A549 (cell line): Measurements from ENCODE around the gene CHRNA1. TPM values are rescaled to one million over a fixed set of nuclear protein-coding genes. Genes with fewer than 3 reads are reported as not detected.

Source experiments
- ATAC-seq, 2 experiments: fragments of 200-7000 bp in 1 of 2; fragments of >200 bp in 1 of 2; cut with Nextera tagmentation in 1 of 2; cut with Tn5 transposase in 1 of 2; 3 replicates each; pipeline versions ENCODE4 v1.8.0 to v1.9.1; 2018 to 2020; ENCODE audit warnings: mild to moderate bottlenecking in 1 of 2, moderate library complexity in 1 of 2
- CTCF ChIA-PET: fragments of 300-600 bp; sonication (Branson Sonifier 250); formaldehyde crosslinking; extraction: SDS; loops from one replicate; lab custom pipeline; 2021; ENCODE audit warnings: antibody characterized with exemption, inconsistent platforms; lab: Yijun Ruan, JAX
- POLR2A ChIA-PET: fragments of 350-600 bp; formaldehyde crosslinking; extraction: SDS; loops from one replicate; lab custom pipeline; 2021; ENCODE audit warnings: antibody characterized with exemption, inconsistent platforms; lab: Yijun Ruan, JAX
- DNase-seq, 2 experiments: peaks; one replicate each; pipeline versions ENCODE4 v3.0.0 to v3.0.0-alpha.2; 2011 to 2016; ENCODE audit warnings: low read depth in 1 of 2, low spot score in 1 of 2
- FAIRE-seq: peaks from 2 replicates; lab custom pipeline; 2011; peaks lifted over from hg19 to GRCh38; lab: Jason Lieb, UNC
- H3K27ac ChIP-seq, 2 experiments: fragments of >200 bp; sonication (Bioruptor Twin); formaldehyde crosslinking; 3 replicates each; pipeline ENCODE4 v1.5.1; 2016 to 2017
- H3K4me1 ChIP-seq: fragments of >200 bp; sonication (Bioruptor Twin); formaldehyde crosslinking; 3 replicates; pipeline ENCODE4 v1.6.1; 2016
- H3K4me2 ChIP-seq: fragments of >200 bp; sonication (Bioruptor Twin); formaldehyde crosslinking; 3 replicates; pipeline ENCODE4 v1.6.1; 2016
- H3K4me3 ChIP-seq: fragments of >200 bp; sonication (Bioruptor Twin); formaldehyde crosslinking; 3 replicates; pipeline ENCODE4 v1.5.1; 2016
- H3K9me3 ChIP-seq: fragments of >200 bp; sonication (Bioruptor Twin); formaldehyde crosslinking; 3 replicates; pipeline ENCODE4 v1.6.1; 2016
- ATOH8 ChIP-seq: fragments of 250-450 bp; sonication (Bioruptor Pico); IDR thresholded peaks from 2 replicates; pipeline ENCODE4 v1.5.0; 2020; ENCODE audit warnings: low read depth, mild to moderate bottlenecking, moderate library complexity
- BHLHE40 ChIP-seq: IDR thresholded peaks from 2 replicates; pipeline ENCODE4 v1.6.1; 2012; ENCODE audit warnings: low read depth, low read length, inconsistent platforms
- EHF ChIP-seq: fragments of 250-450 bp; sonication (Bioruptor Pico); IDR thresholded peaks from 2 replicates; pipeline ENCODE4 v1.5.0; 2020; ENCODE audit warnings: mild to moderate bottlenecking
- EP300 ChIP-seq, 2 experiments: fragments of >200 bp; sonication (Bioruptor Twin); formaldehyde crosslinking; IDR thresholded peaks; 2 replicates in 1 of 2; 3 replicates in 1 of 2; pipeline ENCODE4 v1.6.1; 2016 to 2017
- ESRRA ChIP-seq: fragments of 150-350 bp; IDR thresholded peaks from 2 replicates; pipeline ENCODE4 v1.6.1; 2014; ENCODE audit warnings: mild to moderate bottlenecking, low read length, borderline replicate concordance
- FOSB ChIP-seq: fragments of 250-450 bp; sonication (Bioruptor Pico); IDR thresholded peaks from 2 replicates; pipeline ENCODE4 v1.5.0; 2020; ENCODE audit warnings: mild to moderate bottlenecking, moderate library complexity
- FOSL2 ChIP-seq, 2 experiments: fragments of 450-650 bp in 1 of 2; fragments of >200 bp in 1 of 2; sonication (Bioruptor Twin) in 1 of 2; formaldehyde crosslinking; IDR thresholded peaks; 2 replicates each; pipeline versions ENCODE4 v1.5.0 to v1.6.1; 2016 to 2020; ENCODE audit warnings: mild to moderate bottlenecking in 1 of 2, moderate library complexity in 1 of 2
- FOXS1 ChIP-seq: fragments of 250-450 bp; sonication (Bioruptor Pico); IDR thresholded peaks from 2 replicates; pipeline ENCODE4 v1.5.0; 2020; ENCODE audit warnings: mild to moderate bottlenecking, moderate library complexity
- GATA3 ChIP-seq: IDR thresholded peaks from 2 replicates; pipeline ENCODE4 v1.6.1; 2012; ENCODE audit warnings: borderline replicate concordance
- HMGXB4 ChIP-seq: fragments of 250-450 bp; sonication (Bioruptor Pico); IDR thresholded peaks from 2 replicates; pipeline ENCODE4 v1.5.0; 2021; ENCODE audit warnings: mild to moderate bottlenecking, moderate library complexity, borderline replicate concordance
- HOXA7 ChIP-seq: fragments of 250-450 bp; sonication (Bioruptor Pico); IDR thresholded peaks from 2 replicates; pipeline ENCODE4 v1.5.0; 2020; ENCODE audit warnings: mild to moderate bottlenecking, moderate library complexity
- HOXB5 ChIP-seq: fragments of 250-450 bp; sonication (Bioruptor Pico); IDR thresholded peaks from 2 replicates; pipeline ENCODE4 v1.5.0; 2020; ENCODE audit warnings: mild to moderate bottlenecking, moderate library complexity
- MAFK ChIP-seq: fragments of 450-650 bp; IDR thresholded peaks from 2 replicates; pipeline ENCODE4 v1.6.1; 2014; ENCODE audit not compliant: partially characterized antibody
- PBX3 ChIP-seq: IDR thresholded peaks from 2 replicates; pipeline ENCODE4 v1.6.1; 2012
- POLR2A ChIP-seq: IDR thresholded peaks from 2 replicates; pipeline ENCODE4 v1.6.1; 2012; ENCODE audit warnings: mild to moderate bottlenecking, low read length
- RARB ChIP-seq: fragments of 250-450 bp; sonication (Bioruptor Pico); IDR thresholded peaks from 2 replicates; pipeline ENCODE4 v1.8.0; 2021; ENCODE audit warnings: mild to moderate bottlenecking, moderate library complexity
- RNF2 ChIP-seq: fragments of 200-600 bp; sonication (generic); IDR thresholded peaks from 2 replicates; pipeline ENCODE4 v1.6.1; 2016; ENCODE audit warnings: low read depth, mild to moderate bottlenecking, antibody characterized with exemption, moderate library complexity, borderline replicate concordance
- SMC3 ChIP-seq: fragments of >200 bp; sonication (Bioruptor Twin); formaldehyde crosslinking; IDR thresholded peaks from 3 replicates; pipeline ENCODE4 v1.6.1; 2018; ENCODE audit warnings: inconsistent platforms
- SREBF2 ChIP-seq: fragments of 450-650 bp; IDR thresholded peaks from 2 replicates; pipeline ENCODE4 v1.6.1; 2014; ENCODE audit warnings: mild to moderate bottlenecking, moderate library complexity
- USF2 ChIP-seq: fragments of 450-650 bp; IDR thresholded peaks from 2 replicates; pipeline ENCODE4 v1.6.1; 2014; ENCODE audit warnings: antibody characterized with exemption
- ZC3H11A ChIP-seq: fragments of 450-650 bp; IDR thresholded peaks from 2 replicates; pipeline ENCODE4 v1.6.1; 2014; ENCODE audit warnings: antibody characterized with exemption, mild to moderate bottlenecking
- WGBS: methylation state at CpG from one replicate; pipeline ENCODE4 v1.1.6; 2017; ENCODE audit errors: missing lambda C conversion rate; 5-methylcytosine and 5-hydroxymethylcytosine counted together
- polyA plus RNA-seq, 4 experiments: library from polyadenylated mRNA; depleted of rRNA in 3 of 4; stranded (reverse); fragments of >200 nt; fragmentation: RNase III in 1 of 4; extraction: RNeasy Plus Mini Kit Qiagen cat#74134 plus additional on column Dnase treatment in 1 of 4; gene quantifications; 2 replicates in 3 of 4; 3 replicates in 1 of 4; pipeline ENCODE4 v1.2.3, GENCODE V29; 2011 to 2017

Gene CHRNA1
- polyA plus RNA-seq, 2 of the 4 experiments (the other 2 are of a cell fraction) = not detected

GRCh38 chr2:174812037-174812436, 47.8 kb upstream of the CHRNA1 start:
- Histone ChIP-seq H3K4me3 (no peak overlapping the region), H3K4me2 (no peak overlapping the region), H3K4me1 (peaks cover 4% of the 10 kb centered on the region; the same call in 1 of the 3 replicates), H3K9me3 (no peaks in the 10 kb centered on the region), H3K27ac (no peak overlapping the region)
- FAIRE-seq (no peak), DNase-seq (no peak), ATAC-seq (no peak)
- CTCF ChIA-PET = interaction anchor here (1.6 to 2.9 kb wide), 2 partner anchors 13 to 40 kb away, joined by 3 to 11 read pairs; no protein-coding TSS in a partner anchor
- 91% methylated on average over 7 of the region's 7 CpGs for WGBS
- POLR2A ChIA-PET = no interaction called here
- TF ChIP-seq ZC3H11A (no peak), GATA3 (no peak), POLR2A (no peak)

GRCh38 chr2:174807931-174808330, 43.7 kb upstream of the CHRNA1 start:
- Histone ChIP-seq H3K4me2 (no peak overlapping the region), H3K27ac (no peak overlapping the region)
- 94% methylated on average over 1 of the region's 1 CpG for WGBS
- FAIRE-seq = no peak
- CTCF ChIA-PET = no interaction called here
- no peak for TF ChIP-seq PBX3
- TF ChIP-seq, all 56 proteins: peak for 0
- DNase-seq (no peak), ATAC-seq (no peak)
- Histone ChIP-seq H3K9me3 (no peaks in the 10 kb centered on the region), H3K4me1 (no peaks in the 10 kb centered on the region), H3K4me3 (no peak overlapping the region)
- POLR2A ChIA-PET = no interaction called here

DNA sequence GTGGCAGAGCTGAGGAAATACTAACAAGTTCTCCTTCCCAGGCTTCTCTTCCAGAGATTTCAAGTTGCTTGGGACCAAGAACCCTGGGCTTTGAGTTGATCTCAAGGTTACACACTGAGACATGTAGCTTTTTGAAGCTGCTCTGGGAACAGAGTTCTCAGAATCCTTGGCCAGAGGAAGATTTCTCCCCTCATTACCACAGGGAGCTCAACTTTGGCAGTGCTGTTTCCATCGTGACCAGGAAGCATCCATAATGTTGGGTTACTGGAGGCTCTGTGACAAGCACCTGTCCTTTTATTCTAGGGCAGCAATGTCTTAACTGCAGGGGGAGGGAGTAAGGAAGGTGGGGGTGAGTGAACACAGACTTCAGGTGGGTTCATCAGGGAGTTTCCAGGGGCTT, 41.5 kb upstream of the CHRNA1 start:
- no peak overlapping the region for H3K27ac ChIP-seq
- TF ChIP-seq BHLHE40 (no peak), MAFK (no peak), FOXS1 (CRISPR knock-in tag) (no peak), ATOH8 (no peak), SMC3 (no peak), HOXA7 (no peak), FOSB (no peak), FOSL2 (IDR thresholded peaks at IDR 0.05) (no peak), FOSL2 (CRISPR knock-in tag; IDR thresholded peaks at IDR 0.05) (no peak), HMGXB4 (no peak), USF2 (no peak), EP300 (IDR thresholded peaks at IDR 0.05) (no peak), EHF (CRISPR knock-in tag) (no peak), HOXB5 (CRISPR knock-in tag) (no peak), ESRRA (no peak), RNF2 (no peak), SREBF2 (no peak), RARB (CRISPR knock-in tag) (no peak)
- TF ChIP-seq, all 56 proteins: peak for 0
- DNase-seq = no peak
- ChIA-PET CTCF (interaction anchor here (1.1 to 1.7 kb wide), 2 partner anchors 11 to 34 kb away, joined by 5 read pairs; no protein-coding TSS in a partner anchor), POLR2A (no interaction called here)
- H3K4me1 ChIP-seq = no peaks in the 10 kb centered on the region
- ATAC-seq = no peak
- FAIRE-seq = no peak
- WGBS = 82% methylated on average over 1 of the region's 1 CpG
- no peak overlapping the region for H3K4me2 ChIP-seq
- H3K4me3 ChIP-seq = no peak overlapping the region
- H3K9me3 ChIP-seq = no peaks in the 10 kb centered on the region
